Upper lobe of right lung (tissue), 1 donor: ENCODE data around the gene TAF4. TPM values are rescaled to one million over a fixed set of nuclear protein-coding genes. Genes with fewer than 3 reads are reported as not detected.

Source experiments
- ATAC-seq: fragments of 200-7000 bp; cut with Tn5 transposase; one replicate; pipeline ENCODE4 v1.9.1; 2020; ENCODE audit warnings: mild to moderate bottlenecking, moderate library complexity
- DNase-seq: peaks from one replicate; pipeline ENCODE4 v3.0.0-alpha.2; 2020
- H3K27ac ChIP-seq: fragments of 200-600 bp; one replicate; pipeline ENCODE4 v1.8.0; 2022
- H3K27me3 ChIP-seq: fragments of 200-600 bp; one replicate; pipeline ENCODE4 v1.8.0; 2022; ENCODE audit warnings: mild to moderate bottlenecking
- H3K36me3 ChIP-seq: fragments of 200-600 bp; one replicate; pipeline ENCODE4 v1.8.0; 2022
- H3K4me1 ChIP-seq: fragments of 200-600 bp; one replicate; pipeline ENCODE4 v1.8.0; 2022
- H3K4me3 ChIP-seq: fragments of 200-600 bp; one replicate; pipeline ENCODE4 v1.8.0; 2022; ENCODE audit warnings: mild to moderate bottlenecking
- H3K9me3 ChIP-seq: fragments of 200-600 bp; one replicate; pipeline ENCODE4 v1.8.0; 2022
- CTCF ChIP-seq: fragments of 200-600 bp; IDR thresholded peaks from one replicate; pipeline ENCODE4 v1.8.0; 2022; ENCODE audit warnings: antibody characterized with exemption
- intact Hi-C: fragments of 100-400 bp; cut with DNase I; formaldehyde crosslinking; loops from one replicate; pipeline ENCODE4 v1.11.0; 2022
- total RNA-seq: library from RNA; stranded (reverse); fragmentation: NEBNext Ultra II Directional; extraction: Animal tissue kit (Norgen Biotek cat#: 25700); gene quantifications from one replicate; pipeline ENCODE4 v1.2.1, GENCODE V29; 2021
- donor health status: DM: no; HTN: yes; CAD: no; lungs with severe emphysema.

TAF4 gene
- total RNA-seq, 1 donor from 2014 or later, result 19.6 TPM

DNA sequence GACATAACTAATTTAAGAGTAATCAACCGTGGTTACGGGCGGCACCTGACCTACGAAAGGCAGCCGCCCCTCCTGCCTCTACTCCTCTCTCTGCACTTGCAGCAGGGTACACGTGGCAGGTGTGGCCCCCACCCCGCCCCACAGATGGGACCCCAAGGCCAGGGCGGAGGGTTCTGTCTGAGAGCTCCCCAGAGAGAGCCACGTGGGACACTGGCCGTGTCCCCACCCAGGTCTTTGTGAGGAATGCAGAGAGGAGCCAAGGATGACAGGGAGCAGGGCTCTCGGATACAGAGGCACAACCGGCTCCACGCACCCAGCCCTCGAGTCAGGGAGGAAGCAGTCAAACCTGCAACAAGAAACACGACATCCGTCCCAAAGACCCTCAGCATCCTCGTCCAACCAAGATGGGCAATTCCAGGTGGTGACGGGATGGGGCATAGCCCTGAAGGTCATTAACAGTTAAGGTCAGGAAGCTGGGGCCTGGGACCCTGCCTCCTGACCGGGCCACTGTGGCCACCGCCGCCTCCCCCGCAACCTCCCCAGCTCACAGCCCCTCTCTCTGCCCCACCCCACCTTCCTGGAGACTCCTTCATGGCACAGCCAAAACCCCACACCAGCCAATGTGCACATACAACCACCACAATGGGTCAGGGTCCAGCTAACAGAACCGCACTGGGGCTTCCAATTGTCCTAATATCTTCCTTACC lies 47.1 kb downstream of the TAF4 start:
- H3K27ac ChIP-seq, result no peak overlapping the region
- no peak for ATAC-seq
- intact Hi-C loops, result no loop called here
- H3K4me1 ChIP-seq, result peaks cover 4% of the 10 kb centered on the region
- H3K27me3 ChIP-seq, result no peaks in the 10 kb centered on the region
- TF ChIP-seq CTCF, result no peak
- peaks cover under 1% of the 10 kb centered on the region for H3K36me3 ChIP-seq
- DNase-seq, result no peak
- H3K9me3 ChIP-seq, result no peaks in the 10 kb centered on the region
- H3K4me3 ChIP-seq, result no peak overlapping the region

DNA sequence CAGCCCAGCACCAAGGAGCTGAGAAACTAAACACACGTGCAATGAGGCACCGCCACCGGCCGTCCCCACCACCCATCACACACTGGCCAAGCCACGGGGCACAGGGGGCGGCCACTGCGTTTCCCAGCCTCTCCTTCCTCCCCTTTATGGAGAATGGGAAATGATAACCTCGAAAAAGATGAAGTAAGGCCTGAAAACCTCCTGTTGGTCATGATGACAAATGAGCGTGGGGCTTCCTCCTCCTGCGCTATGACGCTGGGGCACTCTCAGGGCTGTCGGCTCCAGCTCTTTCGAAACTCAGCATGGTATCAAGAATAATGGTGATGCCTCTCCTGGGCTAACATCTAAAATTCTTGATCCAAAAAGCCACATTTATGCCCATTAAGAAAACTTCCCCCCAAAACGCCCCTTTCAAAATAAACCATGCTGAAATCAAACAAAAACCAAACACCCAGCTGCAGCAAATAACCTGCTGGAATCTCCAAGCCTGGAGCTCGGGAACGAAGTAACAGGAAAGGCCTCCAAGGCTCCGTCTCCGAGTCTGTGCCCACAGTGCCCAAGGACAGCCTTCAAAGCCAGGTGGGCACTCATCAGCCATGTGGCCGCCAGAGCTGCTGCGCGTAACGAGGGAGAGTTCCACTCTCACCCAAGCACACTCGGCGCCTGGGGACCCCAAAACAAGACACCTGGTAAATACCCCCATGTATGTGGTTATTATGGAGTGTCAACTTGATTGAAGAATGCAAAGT lies 50.0 kb downstream of the TAF4 start:
- intact Hi-C loops, result no loop called here
- ATAC-seq (no peak), DNase-seq (no peak)
- TF ChIP-seq CTCF, result no peak
- H3K4me3 ChIP-seq, result no peak overlapping the region
- peaks cover 22% of the 10 kb centered on the region for H3K36me3 ChIP-seq
- H3K27ac ChIP-seq, result no peak overlapping the region
- H3K9me3 ChIP-seq, result no peaks in the 10 kb centered on the region
- H3K27me3 ChIP-seq, result no peaks in the 10 kb centered on the region
- H3K4me1 ChIP-seq, result no peaks in the 10 kb centered on the region

DNA sequence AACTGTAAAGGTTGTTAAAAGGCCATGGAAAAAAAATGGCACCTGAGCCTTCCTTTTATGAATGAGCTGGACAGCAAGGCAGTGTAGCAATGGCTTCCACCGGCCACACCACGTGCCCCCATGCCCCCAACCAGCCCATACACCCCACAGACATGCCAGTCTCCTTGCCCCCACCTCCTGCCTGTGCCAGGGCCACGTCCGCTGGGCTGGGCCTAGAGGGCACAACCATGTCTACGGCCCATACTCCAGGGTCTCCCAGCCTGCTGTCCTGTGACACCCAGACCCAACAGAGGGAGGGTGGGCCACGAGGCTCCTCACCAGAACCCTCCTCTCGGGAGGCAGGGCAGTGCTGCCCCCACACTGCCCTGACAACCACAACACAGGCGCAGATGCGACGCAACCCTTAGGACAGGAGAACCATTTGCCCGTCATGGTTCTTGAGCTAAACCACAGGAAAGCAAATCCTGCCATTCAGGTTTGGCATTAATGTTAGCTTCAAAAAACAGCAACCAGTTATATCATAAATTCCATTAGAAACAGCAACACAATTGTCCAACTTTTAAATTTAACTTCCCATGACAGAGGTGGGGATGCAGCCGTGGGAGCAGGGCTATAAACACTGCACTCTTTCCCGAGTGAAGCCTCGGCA lies 50.7 kb downstream of the TAF4 start:
- ATAC-seq, result no peak
- Histone ChIP-seq H3K27me3 (no peaks in the 10 kb centered on the region), H3K9me3 (no peaks in the 10 kb centered on the region), H3K4me3 (no peak overlapping the region), H3K4me1 (no peaks in the 10 kb centered on the region), H3K36me3 (peaks cover 24% of the 10 kb centered on the region), H3K27ac (no peak overlapping the region)
- intact Hi-C loops, result no loop called here
- no peak for DNase-seq
- no peak for TF ChIP-seq CTCF

DNA sequence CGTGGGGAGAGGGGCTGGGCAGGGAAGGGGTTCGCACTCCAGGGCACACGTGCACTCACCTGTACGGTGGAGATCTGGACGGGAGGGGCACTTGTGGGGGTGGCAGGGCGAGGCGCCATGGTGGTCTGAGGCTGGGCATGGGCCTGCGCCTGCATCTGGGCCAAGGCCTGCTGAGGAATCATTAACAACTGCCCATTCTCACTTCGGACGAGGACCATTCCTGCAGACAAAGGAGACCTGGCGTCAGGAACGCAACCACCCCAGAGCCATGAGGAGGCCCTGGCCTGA lies 51.2 kb downstream of the TAF4 start:
- DNase-seq, result no peak
- intact Hi-C loops, result no loop called here
- Histone ChIP-seq H3K4me3 (no peak overlapping the region), H3K4me1 (no peaks in the 10 kb centered on the region), H3K9me3 (no peaks in the 10 kb centered on the region), H3K27ac (no peak overlapping the region), H3K27me3 (no peaks in the 10 kb centered on the region), H3K36me3 (peaks cover 30% of the 10 kb centered on the region)
- TF ChIP-seq CTCF, result no peak
- no peak for ATAC-seq

DNA sequence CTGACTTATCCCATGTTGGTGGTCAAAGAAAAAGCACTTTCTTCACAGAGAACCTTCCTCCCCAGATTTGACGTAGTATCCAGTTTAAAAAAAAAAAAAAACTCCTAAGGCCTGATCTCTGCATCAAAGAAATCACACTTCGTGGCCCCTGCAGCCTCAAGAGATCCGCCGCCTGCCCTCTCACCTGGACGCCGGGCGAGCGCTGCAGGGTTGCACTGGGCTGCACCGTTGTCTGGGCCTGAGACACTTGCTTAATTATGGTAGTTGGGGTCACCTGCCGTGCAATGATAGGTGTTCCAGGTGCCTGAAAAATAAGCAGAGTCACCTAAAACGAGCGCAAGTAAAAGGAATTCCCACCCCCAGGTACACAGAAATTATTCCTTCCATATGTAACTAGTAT lies 53.0 kb downstream of the TAF4 start:
- H3K36me3 ChIP-seq, result peaks cover 48% of the 10 kb centered on the region
- ATAC-seq, result no peak

More for the DNA sequence above, 53.0 kb downstream of the TAF4 start:
- Histone ChIP-seq H3K9me3 (no peaks in the 10 kb centered on the region), H3K4me1 (no peaks in the 10 kb centered on the region), H3K27me3 (no peaks in the 10 kb centered on the region), H3K4me3 (no peak overlapping the region), H3K27ac (no peak overlapping the region)
- no peak for TF ChIP-seq CTCF
- intact Hi-C loops, result no loop called here
- no peak for DNase-seq
